ENCODE data around the gene DNAI4.
"Not testable (repeated sequence)": the region's sequence is repeated elsewhere in the genome, so short reads cannot be mapped to it uniquely, and the experiment has no call there.

The DNAI4 gene

DNA sequence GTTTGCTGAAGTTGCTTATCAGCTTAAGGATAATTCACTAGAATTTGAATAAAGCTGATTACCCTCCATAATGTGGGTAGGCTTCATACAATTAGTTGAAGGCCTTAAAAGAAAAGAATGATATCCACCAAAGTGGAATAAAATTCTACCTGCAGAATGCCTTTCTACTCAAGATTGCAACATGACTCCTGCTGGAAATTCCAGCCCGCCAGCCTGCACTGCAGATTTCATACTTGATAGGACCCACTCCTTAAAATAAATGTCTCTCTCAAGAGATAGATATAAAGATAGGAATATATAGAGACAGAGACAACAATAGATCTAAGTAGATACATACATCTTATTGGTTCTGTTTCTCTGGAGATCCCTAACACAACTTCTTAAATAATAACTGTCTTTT, 99.9 kb downstream of the DNAI4 start:
- DNase-seq = no peak

DNA sequence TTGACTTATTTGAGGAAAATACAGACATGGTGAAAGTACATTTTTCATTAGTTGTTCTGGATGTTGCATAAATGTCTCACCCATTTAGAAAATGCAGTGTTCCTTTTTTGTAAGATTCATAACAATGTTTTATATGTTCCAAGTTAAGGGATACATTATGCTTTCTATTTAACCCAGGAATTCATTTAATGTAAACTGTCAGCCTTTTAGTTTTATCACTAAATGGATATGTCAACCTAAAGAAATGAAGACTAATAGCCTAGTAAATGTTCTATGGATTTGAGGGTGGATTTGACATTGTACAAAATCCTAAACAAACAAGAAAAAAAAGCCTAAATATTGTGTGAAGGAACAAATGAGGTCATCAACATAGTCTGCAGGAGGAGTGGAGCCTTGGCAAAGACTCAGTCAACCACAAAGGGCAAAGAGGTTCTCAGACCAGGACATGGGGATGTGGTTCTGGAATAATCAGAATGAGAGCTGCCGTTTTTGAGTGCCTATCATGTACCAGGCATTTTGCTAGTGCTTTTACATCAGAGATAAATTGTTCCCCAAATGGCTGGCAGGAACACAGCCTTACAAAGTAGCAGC, 114.8 kb downstream of the DNAI4 start:
- DNase-seq = no peak

DNA sequence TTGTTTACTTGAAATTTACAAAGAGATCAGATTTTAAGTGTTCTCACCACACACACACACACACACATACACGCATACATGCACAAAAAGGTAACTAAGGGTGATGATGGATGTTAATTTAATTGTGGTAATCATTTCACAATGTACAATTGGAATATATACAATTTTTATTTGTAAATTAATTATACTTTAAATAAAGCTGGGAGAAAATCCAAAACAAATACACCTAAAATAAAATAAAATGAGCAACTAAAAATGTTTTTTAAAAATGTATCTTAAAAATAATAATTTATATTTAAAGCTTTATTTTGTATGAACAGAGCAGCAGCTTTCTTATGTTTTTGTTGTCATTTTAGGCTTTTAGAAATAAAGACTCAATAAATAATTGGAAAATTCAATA, 115.4 kb downstream of the DNAI4 start:
- no peak for DNase-seq

DNA sequence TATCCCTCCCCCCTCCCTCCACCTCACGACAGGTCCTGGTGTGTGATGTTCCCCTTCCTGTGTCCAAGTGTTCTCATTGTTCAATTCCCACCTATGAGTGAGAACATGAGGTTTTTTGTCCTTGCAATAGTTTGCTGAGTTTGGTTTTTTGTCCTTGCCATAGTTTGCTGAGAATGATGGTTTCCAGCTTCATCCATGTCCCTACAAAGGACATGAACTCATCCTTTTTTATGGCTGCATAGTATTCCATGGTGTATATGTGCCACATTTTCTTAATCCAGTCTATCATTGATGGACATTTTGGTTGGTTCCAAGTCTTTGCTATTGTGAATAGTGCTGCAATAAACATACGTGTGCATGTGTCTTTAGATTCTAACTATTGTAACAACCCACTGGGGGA, 128.8 kb downstream of the DNAI4 start:
- not testable (repeated sequence) for DNase-seq

DNA sequence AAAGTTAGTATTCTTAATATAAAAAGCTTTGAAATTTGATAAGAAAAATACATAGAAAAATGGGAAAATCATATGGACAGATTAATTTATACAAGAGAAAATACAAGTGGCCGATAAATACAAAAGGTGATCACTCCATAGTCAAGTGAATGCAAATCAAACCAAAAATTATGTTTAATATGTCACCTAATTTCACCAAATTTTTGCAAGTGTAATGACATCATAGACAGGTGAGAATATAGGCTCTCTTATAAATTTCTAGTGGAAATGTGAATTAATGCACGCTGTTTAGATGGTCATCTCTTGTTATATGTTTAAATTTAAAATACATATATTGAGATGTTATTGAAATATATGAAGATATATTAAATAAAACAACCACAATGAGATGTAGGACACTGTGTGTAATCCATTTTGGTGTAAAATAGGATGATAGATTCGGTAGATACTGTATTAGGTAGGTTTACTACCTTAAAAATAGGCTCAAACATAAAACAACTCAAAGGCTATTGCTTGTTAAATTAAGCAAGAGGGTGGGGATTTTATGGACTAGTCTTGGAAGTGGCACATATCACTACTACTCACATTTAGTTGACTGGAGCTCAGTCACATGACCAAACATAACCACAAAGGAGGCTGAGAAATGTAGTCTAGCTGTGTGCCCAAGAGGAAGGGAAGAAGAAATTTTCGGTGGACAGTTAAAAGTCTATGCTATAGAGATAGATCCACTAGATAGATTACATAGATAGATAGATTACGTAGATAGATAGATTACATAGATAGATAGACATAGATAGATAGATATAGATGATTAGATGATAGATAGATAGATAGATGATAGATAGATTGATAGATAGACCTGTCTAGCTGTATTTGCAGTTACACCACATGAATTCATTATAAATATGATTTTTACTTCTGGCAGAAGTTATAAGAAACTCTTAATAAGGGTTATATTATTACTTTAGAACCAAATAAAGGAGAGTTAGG, 132.7 kb downstream of the DNAI4 start:
- DNase-seq = no peak

DNA sequence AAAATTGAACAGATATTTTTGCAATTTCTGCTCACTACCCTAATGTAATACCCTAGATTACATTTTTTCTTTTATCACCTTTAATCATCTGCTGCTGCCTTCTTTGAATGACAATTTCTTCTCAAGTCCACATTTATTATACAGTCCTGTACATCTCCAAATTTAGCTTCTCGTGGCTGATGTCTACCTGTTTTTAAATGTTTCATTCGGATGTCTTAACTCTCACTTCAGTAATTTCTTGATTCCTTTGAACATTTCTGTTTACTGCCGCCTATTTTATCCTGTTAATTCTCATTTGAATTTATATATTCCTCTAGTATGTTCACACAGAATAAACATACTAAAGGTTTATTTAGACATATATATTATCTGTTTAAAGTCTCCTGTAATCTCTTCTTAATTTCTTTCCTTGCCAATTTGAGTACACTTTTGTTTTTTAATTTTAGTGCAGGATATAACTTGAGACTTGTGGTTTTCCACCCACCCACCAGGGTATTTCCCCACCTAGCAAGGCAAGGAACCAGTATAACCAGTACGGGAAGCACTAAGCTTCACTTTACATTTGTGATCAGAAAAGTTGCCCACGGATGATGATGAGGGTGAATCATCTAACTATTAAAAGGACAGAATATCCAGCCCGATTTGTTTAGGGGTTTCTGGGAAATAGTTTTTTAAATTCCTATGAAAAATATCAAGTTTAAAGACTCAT, 136.3 kb downstream of the DNAI4 start:
- DNase-seq = no peak

DNA sequence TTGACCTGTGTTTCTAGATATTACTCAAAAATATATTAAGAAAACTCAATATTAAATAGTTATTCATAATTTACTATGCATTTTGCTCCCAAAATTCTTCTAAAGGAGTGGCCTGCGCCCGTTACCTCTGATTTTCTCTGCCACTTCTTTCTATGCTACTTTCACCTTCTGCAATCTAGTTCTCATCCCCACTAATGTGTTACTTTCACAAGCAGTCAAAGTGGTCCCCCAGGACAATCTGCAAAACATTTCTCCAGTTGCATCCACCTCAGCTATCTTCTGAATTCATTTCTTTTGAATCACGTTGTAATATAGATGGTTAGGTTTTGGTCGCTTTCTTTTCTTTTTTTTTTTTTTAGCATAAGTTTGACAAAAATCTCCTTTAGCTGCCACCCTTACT, 137.0 kb downstream of the DNAI4 start:
- DNase-seq = no peak

DNA sequence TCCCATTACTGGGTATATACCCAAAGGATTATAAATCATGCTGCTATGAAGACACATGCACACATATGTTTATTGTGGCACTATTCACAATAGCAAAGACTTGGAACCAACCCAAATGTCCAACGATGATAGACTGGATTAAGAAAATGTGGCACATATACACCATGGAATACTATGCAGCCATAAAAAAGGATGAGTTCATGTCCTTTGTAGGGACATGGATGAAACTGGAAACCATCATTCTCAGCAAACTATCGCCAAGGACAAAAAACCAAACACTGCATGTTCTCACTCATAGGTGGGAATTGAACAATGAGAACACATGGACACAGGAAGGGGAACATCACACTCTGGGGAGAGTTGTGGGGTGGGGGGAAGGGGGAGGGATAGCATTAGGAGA, 138.9 kb downstream of the DNAI4 start:
- DNase-seq = not testable (repeated sequence)

DNA sequence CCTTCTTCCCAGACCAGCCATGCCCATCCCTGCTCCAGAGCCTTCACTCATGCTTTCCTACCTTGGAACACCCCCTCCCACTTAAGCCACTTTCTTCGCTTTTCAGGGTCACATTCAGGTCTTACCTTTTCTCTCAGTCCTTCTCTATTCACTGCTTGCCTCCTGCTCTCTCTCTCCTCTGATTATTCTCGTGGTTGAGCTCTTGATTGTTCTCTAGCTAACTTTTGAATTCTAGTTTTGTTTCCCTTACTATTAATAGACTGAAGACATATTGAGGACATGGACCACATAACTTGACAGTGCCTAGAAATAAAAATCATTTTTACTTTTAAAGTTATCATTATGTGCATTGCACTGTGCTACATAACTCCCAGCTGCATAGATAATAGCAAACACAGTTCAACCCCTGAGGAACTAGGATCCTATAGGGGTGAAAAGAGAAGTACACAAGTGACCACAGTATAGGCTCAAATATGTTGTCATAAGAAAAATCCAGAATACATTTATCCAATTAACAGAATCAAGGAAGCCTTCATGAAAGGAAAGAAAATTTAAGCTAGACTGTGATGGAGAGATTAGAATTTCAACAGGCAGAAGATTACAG, 145.1 kb downstream of the DNAI4 start:
- DNase-seq = no peak

DNA sequence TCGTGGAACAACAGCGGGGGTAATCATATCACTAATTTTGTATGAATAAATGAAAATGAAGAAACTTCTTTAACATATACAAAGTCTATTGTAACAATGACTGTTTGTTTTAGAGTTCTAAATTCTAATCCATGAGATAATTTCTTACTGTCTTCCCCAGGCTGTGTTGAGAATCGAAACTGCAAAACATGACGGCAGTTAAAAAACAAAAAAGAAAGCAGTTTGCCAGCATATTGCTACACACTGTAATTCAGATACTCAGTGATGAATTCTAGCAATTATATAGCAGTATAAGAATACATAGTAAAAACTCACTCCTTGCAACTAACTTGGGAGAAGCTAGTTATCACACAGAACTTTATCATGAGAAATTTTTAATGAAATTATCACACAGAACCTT, 145.7 kb downstream of the DNAI4 start:
- no peak for DNase-seq

DNA sequence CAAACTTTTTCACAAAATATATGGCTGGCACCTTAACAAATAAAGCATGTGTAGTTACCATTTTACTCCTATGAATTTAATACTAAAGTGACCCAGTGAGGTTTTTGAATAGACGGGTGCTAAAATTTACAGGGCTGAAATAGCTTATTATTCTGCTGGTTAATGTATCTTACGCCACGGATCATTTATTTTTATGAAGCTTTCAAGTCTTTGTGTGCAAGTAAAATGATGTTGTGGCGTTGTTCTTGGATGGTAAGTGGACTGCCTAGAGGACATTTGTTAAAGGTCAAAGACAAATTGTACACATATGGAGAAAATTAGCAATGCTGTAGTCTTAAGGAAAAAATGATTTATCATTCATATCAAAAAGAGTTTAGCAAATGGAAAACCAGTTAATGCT, 146.4 kb downstream of the DNAI4 start:
- no peak for DNase-seq

DNA sequence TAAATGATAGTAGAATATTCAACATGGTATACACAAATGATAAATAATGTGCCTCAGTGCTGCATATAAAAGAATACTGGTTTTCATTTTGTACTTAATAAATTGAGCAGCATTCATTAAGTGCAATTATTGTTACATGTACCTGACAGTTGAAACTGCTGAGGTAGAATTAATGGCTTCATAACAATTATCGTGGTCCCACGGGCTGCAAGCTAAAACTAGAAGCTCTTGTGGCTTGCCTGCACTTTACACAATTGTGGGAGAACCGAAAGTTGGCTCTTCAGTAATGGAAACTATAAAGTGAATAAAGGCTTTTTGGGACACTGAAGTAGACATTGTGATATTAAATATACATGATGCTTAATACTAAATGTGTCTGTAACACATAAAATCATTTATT, 146.8 kb downstream of the DNAI4 start:
- DNase-seq = no peak

DNA sequence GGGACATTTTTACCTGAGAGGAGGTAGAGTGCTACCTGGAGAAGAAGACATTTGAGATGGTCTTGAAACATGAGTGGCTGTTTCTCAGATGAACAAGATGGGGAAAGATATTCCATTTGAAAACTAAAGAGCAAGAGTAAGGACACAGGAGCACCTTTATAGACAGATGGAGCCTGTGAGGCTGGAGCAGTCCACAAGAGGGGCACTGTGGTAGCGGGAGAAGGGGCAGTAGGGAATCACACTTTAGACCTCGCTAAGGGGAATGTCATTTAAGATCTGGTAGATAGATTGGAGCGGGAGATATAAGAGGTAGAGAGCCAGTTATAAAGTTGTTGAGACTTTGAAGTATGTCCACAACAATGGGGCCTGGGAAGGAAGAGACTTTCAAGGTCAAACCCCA, 149.0 kb downstream of the DNAI4 start:
- no peak for DNase-seq

DNA sequence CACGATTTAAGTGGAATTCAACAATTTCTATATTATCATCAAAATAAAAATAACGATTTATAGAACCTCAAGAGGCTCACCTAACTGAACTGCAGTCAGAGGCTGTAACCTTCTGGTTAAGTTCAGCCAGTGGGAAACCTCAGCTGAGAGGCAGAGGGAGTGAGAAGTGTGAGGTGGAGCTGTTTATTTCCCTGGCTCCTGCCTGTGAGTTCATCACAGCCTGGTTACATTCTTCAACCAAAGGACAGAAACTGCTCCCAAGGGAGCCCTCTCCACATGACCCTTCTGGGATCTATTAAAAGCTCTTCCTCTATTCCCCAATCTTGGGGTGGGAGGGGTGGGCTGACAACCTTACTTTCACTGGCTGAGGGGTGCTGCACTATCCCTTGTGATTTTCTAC, 150.2 kb downstream of the DNAI4 start:
- no peak for DNase-seq

DNA sequence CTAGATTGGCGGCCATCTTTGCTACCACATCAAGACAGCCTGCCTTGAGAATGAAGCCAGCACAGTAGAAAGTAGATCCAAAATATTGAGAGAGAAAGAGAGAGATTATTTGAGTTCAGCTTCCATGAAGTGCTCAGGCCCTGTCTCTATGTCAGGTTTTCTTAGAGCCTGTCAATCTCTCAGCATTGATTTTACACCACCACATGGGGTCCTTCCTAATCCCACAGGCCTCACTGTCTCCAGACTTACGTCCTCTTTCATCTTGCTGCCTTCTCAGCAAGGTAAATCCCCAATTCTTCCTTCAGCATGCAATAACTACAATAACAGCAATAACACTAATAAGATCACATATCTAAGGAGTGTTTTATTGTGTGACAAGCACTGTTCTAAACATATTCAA, 151.4 kb downstream of the DNAI4 start:
- no peak for DNase-seq

DNA sequence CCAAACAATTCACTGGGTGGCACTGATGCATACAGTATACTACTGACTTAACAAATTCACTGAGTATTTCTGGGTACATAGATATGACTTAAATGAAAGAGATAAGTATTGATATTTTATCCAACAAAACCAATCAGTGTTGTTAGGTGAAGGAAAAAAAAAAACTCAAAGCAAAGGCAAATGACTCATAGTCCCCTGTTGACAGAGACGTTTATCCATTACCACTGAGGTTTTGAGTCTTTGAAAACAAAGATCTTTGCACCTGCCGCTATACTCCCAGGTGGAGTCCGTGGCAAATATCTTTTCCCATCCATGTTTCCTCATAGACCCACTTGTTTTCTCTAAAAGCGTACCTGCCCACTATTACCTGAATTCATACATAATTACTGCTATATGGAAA, 154.0 kb downstream of the DNAI4 start:
- DNase-seq = no peak

DNA sequence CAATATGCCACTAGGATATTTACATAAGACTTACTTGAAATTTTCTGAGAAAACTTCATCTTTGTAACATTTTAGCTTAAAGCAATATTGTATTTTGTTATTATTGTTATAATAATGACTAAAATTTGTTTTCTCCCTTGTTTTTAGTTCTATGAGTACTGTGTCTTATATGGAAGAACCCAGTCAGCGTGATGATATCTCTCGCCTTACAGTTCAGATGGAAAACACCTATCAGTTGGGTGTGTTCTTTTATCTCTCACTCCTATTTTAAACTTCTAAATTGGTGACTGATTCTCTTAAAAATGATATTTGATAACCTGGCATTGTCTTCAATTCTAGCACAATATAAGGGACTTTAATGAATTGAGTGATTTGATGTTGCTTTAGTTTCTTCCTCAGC, 154.4 kb downstream of the DNAI4 start:
- no peak for DNase-seq

DNA sequence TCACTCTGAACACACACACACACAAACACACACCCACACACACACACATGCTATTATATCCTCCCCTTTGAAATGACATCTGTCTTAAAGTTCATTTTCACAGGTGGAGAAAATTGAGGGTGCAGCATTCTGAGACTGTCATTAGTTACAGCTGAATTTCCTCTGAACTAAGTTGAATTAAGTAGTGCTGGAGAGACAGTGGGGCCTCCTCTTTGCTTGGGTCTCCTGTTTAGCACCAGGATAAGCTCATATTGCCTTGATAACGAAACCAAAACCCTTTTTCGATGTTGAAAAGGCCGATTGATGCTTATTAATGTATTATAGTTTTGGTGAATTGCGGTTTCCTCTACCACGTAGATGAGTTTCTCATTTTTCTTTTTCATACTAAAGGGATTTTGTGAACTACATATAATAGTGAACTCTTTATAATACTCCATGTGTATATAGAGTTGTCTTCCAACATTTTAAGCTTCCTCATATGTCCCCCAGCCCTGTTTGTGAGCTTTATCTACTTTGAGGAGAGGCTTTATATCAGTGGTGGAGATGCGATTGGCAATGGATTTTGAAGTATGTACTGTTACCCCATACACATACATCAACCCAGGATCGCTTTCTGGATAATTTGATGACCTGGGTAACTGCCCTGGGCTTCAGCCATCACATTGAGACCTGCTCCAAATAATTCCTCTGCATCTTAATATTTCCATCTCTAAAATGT, 155.0 kb downstream of the DNAI4 start:
- DNase-seq = no peak

DNA sequence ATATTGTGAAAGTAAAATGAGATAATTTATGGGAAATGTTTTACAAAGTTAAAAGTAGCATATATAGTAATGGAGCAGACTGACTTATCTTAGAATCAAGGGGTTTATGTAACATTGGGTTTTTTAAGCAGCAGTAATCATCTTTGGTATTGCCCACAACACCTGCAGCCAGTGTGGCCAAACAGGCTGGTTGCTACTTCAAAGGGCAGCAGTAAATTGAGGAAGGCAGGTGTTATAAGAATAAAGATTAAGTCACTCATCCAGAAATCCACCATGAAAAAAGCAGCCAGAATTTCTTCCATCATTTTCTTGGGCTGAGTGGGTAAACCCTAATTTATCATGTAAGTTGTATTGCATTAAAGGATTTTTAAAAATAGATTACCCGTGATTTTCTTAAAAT, 155.7 kb downstream of the DNAI4 start:
- DNase-seq = no peak

DNA sequence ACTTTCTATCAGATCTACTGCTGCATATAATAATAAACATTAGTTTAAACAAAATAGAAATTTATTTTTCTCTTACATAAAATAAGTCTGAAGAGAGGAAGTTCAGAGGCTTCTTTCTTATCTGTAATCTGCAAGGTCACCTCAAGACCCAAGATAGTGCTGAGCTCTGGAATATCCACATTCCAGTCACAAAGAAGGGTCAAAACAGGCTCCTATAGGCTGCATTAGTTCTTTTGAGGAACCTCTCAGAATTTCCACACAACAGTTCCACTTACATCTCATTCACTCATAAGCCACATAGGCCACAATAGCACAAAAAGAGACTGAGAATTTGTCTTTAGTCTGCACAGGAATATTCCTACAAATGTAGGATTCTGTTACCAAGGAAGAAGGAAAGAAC, 157.0 kb downstream of the DNAI4 start:
- no peak for DNase-seq

DNA sequence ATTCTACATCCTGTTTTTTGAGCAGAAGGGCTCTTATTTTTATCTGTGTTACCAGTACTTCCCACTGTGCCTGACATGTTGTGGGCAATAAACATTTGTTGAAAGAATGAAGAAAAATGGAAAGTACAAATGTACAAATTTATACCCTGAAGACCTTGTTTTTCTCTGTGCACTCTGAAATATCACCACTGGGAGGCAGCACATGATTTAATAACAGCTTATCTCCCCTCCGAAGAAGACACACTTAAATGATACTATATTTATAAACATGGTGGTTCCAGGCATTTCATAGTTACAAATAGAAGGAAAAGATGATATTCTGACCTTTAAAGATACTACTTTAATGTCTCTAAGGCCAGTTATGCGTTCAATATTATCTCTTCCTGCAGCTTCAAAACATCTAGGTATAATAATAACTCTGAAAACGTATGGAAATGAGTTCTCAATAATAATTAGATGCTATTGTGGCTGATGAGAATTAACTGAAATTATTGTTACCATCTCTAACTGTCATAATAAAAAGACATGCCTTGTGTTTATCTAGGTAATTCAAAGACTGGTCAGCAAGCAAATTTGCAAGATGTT, 159.6 kb downstream of the DNAI4 start:
- peak; percentile 57 for DNase-seq
